GM12878 (cell line): Measurements from ENCODE around the gene WDR74. TPM values are rescaled to one million over a fixed set of nuclear protein-coding genes. Genes with fewer than 3 reads are reported as not detected.

Source experiments
- ASH2L ChIP-seq: fragments of 300-600, 200-600 bp; sonication (generic); IDR thresholded peaks from 2 replicates; pipeline ENCODE4 v1.6.1; 2017; ENCODE audit warnings: low read depth, mild to moderate bottlenecking, borderline replicate concordance
- ATF7 ChIP-seq: fragments of 450-650 bp; IDR thresholded peaks from 2 replicates; pipeline ENCODE4 v1.6.1; 2016; ENCODE audit warnings: low read depth, mild to moderate bottlenecking
- BCL11A ChIP-seq: IDR thresholded peaks from 2 replicates; pipeline ENCODE4 v1.6.1; 2011; ENCODE audit warnings: low read depth, low read length
- BMI1 ChIP-seq: fragments of 450-650 bp; IDR thresholded peaks from 2 replicates; pipeline ENCODE4 v1.6.1; 2016; ENCODE audit warnings: mild to moderate bottlenecking, moderate library complexity, borderline replicate concordance
- BRCA1 ChIP-seq: IDR thresholded peaks from 2 replicates; pipeline ENCODE4 v1.6.1; 2011; ENCODE audit warnings: low read depth, low read length, improper control_type of control experiment
- CHD4 ChIP-seq: fragments of 200-600 bp; sonication (generic); IDR thresholded peaks from 2 replicates; pipeline ENCODE4 v1.6.1; 2016; ENCODE audit warnings: mild to moderate bottlenecking
- CREM ChIP-seq: IDR thresholded peaks from 2 replicates; pipeline ENCODE4 v1.6.1; 2014; ENCODE audit warnings: antibody characterized with exemption, low read depth
- DPF2 ChIP-seq: fragments of 450-650 bp; IDR thresholded peaks from 2 replicates; pipeline ENCODE4 v1.6.1; 2017; ENCODE audit warnings: mild to moderate bottlenecking
- EZH2 ChIP-seq: IDR thresholded peaks from 2 replicates; pipeline ENCODE4 v1.6.1; 2012; ENCODE audit warnings: low read depth, mild to moderate bottlenecking, control low read depth, inconsistent platforms, low read length, borderline replicate concordance; ENCODE audit not compliant: control insufficient read depth
- HCFC1 ChIP-seq: fragments of 150-350 bp; IDR thresholded peaks from 2 replicates; pipeline ENCODE4 v1.6.1; 2014; ENCODE audit warnings: low read length
- HSF1 ChIP-seq: fragments of 150-350 bp; IDR thresholded peaks from 2 replicates; pipeline ENCODE4 v1.6.1; 2014; ENCODE audit warnings: mild to moderate bottlenecking, low read depth, low read length
- IKZF1 ChIP-seq: fragments of 450-650 bp; conservative IDR thresholded peaks from 2 replicates; pipeline ENCODE4 v1.6.1; 2017; ENCODE audit warnings: antibody characterized with exemption, mild to moderate bottlenecking
- IRF4 ChIP-seq: IDR thresholded peaks from 2 replicates; pipeline ENCODE4 v1.6.1; 2011; ENCODE audit warnings: low read depth, low read length
- MEF2A ChIP-seq: IDR thresholded peaks from 2 replicates; pipeline ENCODE4 v1.6.1; 2011; ENCODE audit warnings: low read depth, mild to moderate bottlenecking, low read length, moderate library complexity; ENCODE audit not compliant: insufficient read depth
- MLLT1 ChIP-seq: fragments of 450-650 bp; IDR thresholded peaks from 2 replicates; pipeline ENCODE4 v1.6.1; 2016; ENCODE audit warnings: mild to moderate bottlenecking
- MTA3 ChIP-seq: IDR thresholded peaks from 2 replicates; pipeline ENCODE4 v1.6.1; 2012; ENCODE audit warnings: low read length, inconsistent platforms, borderline replicate concordance
- NRF1 ChIP-seq: conservative IDR thresholded peaks from 2 replicates; pipeline ENCODE4 v1.6.1; 2011; ENCODE audit warnings: mild to moderate bottlenecking, low read depth, low read length, improper control_type of control experiment
- RAD21 ChIP-seq: IDR thresholded peaks from 2 replicates; pipeline ENCODE4 v1.6.1; 2011; ENCODE audit warnings: mild to moderate bottlenecking, low read depth, low read length, moderate library complexity; ENCODE audit not compliant: insufficient read depth
- TCF12 ChIP-seq: IDR thresholded peaks from 2 replicates; pipeline ENCODE4 v1.6.1; 2011; ENCODE audit warnings: low read depth, mild to moderate bottlenecking, low read length
- ZNF274 ChIP-seq: IDR thresholded peaks from one replicate; pipeline ENCODE4 v1.8.0; 2011; ENCODE audit not compliant: insufficient read length, insufficient read depth
- ZSCAN29 ChIP-seq: fragments of 450-650 bp; IDR thresholded peaks from 2 replicates; pipeline ENCODE4 v1.6.1; 2017; ENCODE audit warnings: mild to moderate bottlenecking, moderate library complexity
- polyA plus RNA-seq, 11 experiments: library from polyadenylated mRNA; depleted of rRNA in 4 of 11; unstranded in 6 of 11; stranded (reverse) in 5 of 11; fragments of >200 nt; fragmentation: Nextera tagmentation in 4 of 11; fragmentation: Illumina TruSeq in 1 of 11; extraction: Ambion mirVana in 4 of 11; extraction: Trizol in 1 of 11; gene quantifications; 1 replicate in 1 of 11; 2 replicates in 10 of 11; pipeline versions ENCODE4 v1.2.1 to v1.2.3, GENCODE V29; 2011 to 2016; ENCODE audit warnings: inconsistent platforms in 2 of 11, missing spikeins in 2 of 11, low read depth in 1 of 11
- total RNA-seq, 4 experiments: library from RNA; depleted of rRNA in 3 of 4; stranded (reverse); fragments of >200 nt in 3 of 4; fragmentation: Illumina TruSeq in 1 of 4; extraction: Trizol in 1 of 4; gene quantifications; 2 replicates each; pipeline versions ENCODE4 v1.2.1 to v1.2.3, GENCODE V29; 2013 to 2021
- TF ChIP-seq, protein P1 (sequence below): IDR thresholded peaks from 2 replicates; pipeline ENCODE4 v1.6.1; 2011; ENCODE audit warnings: borderline replicate concordance, low read depth, mild to moderate bottlenecking, moderate library complexity, low read length; ENCODE audit not compliant: insufficient read depth, poor library complexity, severe bottlenecking
- TF ChIP-seq, protein P2 (sequence below): IDR thresholded peaks from 2 replicates; pipeline ENCODE4 v1.6.1; 2011; ENCODE audit warnings: borderline replicate concordance, low read depth, mild to moderate bottlenecking, moderate library complexity, mixed read lengths, low read length; ENCODE audit not compliant: insufficient read depth; ENCODE audit errors: extremely low read length

The WDR74 gene
- total and polyA plus RNA-seq, 10 of the 15 experiments (the other 5 are each of a cell fraction or from before 2014, with no cell fraction given) = 18.2 to 103 (median 60.7) TPM

- TF ChIP-seq BRCA1 (no peak), ATF7 (peak; percentile 65), HCFC1 (peak; percentile 90), TCF12 (peak; percentile 63; the same call in 1 of the 2 replicates), EZH2 (no peak), ASH2L (no peak), HSF1 (0 out of 2 replicates have a peak, but pooled peaks have one; percentile 30), ZNF274 (no peak), DPF2 (0 out of 2 replicates have a peak, but pooled peaks have one; percentile 46), NRF1 (no peak), BCL11A (0 out of 2 replicates have a peak, but pooled peaks have one; percentile 10), IRF4 (peak; percentile 73), MTA3 (no peak), RAD21 (no peak), IKZF1 (peak; percentile 82), CHD4 (no peak), BMI1 (no peak), MEF2A (0 out of 2 replicates have a peak, but pooled peaks have one; percentile 22), CREM (peak; percentile 100), ZSCAN29 (no peak), MLLT1 (peak; percentile 64)
- TF ChIP-seq, protein P1, sequence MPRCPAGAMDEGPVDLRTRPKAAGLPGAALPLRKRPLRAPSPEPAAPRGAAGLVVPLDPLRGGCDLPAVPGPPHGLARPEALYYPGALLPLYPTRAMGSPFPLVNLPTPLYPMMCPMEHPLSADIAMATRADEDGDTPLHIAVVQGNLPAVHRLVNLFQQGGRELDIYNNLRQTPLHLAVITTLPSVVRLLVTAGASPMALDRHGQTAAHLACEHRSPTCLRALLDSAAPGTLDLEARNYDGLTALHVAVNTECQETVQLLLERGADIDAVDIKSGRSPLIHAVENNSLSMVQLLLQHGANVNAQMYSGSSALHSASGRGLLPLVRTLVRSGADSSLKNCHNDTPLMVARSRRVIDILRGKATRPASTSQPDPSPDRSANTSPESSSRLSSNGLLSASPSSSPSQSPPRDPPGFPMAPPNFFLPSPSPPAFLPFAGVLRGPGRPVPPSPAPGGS = no peak
- TF ChIP-seq, protein P2, sequence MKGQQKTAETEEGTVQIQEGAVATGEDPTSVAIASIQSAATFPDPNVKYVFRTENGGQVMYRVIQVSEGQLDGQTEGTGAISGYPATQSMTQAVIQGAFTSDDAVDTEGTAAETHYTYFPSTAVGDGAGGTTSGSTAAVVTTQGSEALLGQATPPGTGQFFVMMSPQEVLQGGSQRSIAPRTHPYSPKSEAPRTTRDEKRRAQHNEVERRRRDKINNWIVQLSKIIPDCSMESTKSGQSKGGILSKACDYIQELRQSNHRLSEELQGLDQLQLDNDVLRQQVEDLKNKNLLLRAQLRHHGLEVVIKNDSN = no peak
Measured at GRCh38 chr11:62839050-62839945, at the start of gene WDR74 (continued).
